Smooth muscle cell of trachea (primary cell): ENCODE data around the gene CHI3L2. TPM values are rescaled to one million over a fixed set of nuclear protein-coding genes. Genes with fewer than 3 reads are reported as not detected.

ENCODE experiments used
- total RNA-seq: library from RNA; depleted of rRNA; stranded (reverse); fragments of >200 nt; gene quantifications from 2 replicates; pipeline ENCODE4 v1.2.1, GENCODE V29; 2014

Gene CHI3L2, protein sequence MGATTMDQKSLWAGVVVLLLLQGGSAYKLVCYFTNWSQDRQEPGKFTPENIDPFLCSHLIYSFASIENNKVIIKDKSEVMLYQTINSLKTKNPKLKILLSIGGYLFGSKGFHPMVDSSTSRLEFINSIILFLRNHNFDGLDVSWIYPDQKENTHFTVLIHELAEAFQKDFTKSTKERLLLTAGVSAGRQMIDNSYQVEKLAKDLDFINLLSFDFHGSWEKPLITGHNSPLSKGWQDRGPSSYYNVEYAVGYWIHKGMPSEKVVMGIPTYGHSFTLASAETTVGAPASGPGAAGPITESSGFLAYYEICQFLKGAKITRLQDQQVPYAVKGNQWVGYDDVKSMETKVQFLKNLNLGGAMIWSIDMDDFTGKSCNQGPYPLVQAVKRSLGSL
- 2.5 and 10.6 TPM in 2 replicates for total RNA-seq

DNA sequence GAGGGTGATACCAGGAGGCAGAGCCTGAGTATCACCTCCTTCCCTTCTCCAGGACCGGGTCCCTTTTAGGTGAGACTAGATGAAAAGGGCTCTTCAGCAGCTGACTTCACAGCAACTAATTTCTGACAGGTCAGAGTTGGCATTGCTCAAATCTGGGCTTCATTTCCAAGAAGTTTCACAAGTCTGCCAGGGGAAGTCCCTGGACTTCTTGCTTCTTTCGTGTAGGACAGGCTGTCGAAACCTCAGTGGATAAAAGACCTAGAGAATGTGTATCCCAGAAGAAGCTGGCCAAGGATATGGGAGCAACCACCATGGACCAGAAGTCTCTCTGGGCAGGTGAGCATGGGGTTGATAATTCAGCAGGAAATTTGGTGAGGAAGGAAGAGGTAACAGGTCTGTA lies at the start of gene CHI3L2:
CHI3L2 (plus strand) TSS at position 280 of the 400 bp plus-strand sequence; CDS start at position 297, 17 bp downstream.

DNA sequence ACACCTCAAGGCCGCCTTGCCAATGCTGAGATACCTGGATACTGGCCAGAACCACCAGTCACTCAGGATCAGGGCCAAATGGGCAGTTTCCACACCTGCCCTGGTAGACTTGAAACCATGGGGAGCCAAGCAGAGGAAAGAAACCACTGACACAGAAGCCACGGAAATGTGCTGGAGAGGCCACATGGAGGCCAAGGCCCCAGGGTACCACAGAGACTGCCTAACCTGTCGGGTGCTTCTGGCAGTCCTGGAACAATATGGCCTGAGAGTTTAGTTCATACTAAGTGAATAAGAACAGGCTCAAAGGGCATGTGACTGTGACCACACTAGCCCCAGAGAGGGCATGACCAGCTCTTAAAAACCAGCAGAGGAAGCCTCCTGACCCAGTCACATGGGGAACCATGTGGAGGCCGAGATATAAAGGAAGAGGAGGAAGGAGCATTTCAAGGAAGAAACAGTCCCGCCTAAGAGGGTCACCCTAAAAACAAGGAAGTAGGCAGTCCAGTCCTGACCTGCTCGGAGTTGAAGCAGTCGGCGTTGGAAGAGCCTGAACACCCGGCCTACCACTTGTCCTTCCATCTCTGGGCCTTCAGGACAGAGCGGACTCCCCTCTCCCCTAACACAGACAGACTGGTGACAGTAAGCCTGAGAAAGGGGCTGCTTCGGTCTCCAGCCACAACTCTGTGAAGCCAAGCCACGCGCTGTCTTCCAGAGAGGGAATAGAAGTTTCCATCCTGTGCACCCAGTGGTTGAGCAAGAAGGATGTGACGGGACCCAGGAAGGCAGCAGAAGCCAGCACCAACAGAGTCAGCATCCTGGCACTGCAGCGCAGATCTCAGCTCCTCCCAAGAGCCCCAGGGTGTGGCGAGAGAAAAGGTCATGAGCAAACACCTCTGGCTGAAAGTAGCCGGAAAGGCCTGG lies 27.4 kb upstream of the CHI3L2 start, which contains the start of gene DENND2D:
DENND2D (minus strand) TSS at position 766 of the 921 bp plus-strand sequence; CDS start at position 579, 187 bp downstream.

DNA sequence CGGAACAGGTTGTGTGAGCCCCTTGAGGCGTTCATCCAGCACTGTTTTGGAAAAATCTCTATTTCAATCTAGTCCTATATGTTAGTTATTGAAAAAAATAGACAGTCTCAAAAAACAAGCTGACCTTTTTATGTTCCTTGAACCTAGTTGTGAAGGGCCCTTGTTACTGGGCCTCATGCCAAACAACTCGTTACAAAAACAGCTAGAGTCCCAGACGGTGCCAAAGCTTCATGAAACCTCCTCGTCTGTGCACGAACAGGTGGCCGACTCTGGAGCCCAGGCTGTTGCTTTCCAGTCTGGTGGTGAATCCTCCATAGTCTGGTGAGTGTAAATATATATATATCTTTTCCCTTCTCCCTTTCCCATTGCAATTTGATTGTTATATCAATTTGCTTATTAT lies 63.1 kb downstream of the CHI3L2 start, which contains the start of gene CHIA:
CHIA (plus strand) TSS at position 222 of the 400 bp plus-strand sequence. CDS start 19,617 bp downstream, outside the sequence.

Other genes with a start within 250 kb of the CHI3L2 start
- gene DRAM2, start 87.6 kb upstream of the CHI3L2 start, total RNA-seq = 54.7 and 81.2 TPM in 2 replicates
- gene CEPT1, start 87.5 kb upstream of the CHI3L2 start, total RNA-seq = 47.1 and 49.3 TPM in 2 replicates
- gene DENND2D, start 27.1 kb upstream of the CHI3L2 start, total RNA-seq = 3.3 and 22.7 TPM in 2 replicates
- not detected in 2 replicates for gene CHIA, start 63.1 kb downstream of the CHI3L2 start, total RNA-seq
- 0.99 TPM in 1 of 2 replicates, not detected in the other for gene OVGP1, start 200.0 kb downstream of the CHI3L2 start, total RNA-seq
- 33.0 and 39.9 TPM in 2 replicates for gene WDR77, start 221.5 kb downstream of the CHI3L2 start, total RNA-seq
- gene ATP5PB, start 221.8 kb downstream of the CHI3L2 start, total RNA-seq = 216 and 440 TPM in 2 replicates
- 0.29 and 0.33 TPM in 2 replicates for gene C1orf162, start 246.3 kb downstream of the CHI3L2 start, total RNA-seq